Ascending aorta (tissue), 2 donors: ENCODE results near the gene KANK4. TPM values are rescaled to one million over a fixed set of nuclear protein-coding genes. Genes with fewer than 3 reads are reported as not detected.

Experiments
- DNase-seq, 2 donors: peaks; one replicate each; pipeline ENCODE4 v3.0.0-alpha.2; 2019; ENCODE audit warnings: low spot score in 2 of 2
- H3K27ac ChIP-seq, 2 donors: fragments of 200-600 bp; sonication (generic); one replicate each; pipeline ENCODE4 v1.5.1; 2016 to 2017; ENCODE audit warnings: mild to moderate bottlenecking in 1 of 2
- H3K27me3 ChIP-seq: fragments of 200-600 bp; sonication (generic); one replicate; pipeline ENCODE4 v1.5.1; 2017
- H3K36me3 ChIP-seq, 2 donors: fragments of 200-600 bp; sonication (generic); one replicate each; pipeline ENCODE4 v1.5.1; 2016
- H3K4me1 ChIP-seq, 2 donors: fragments of 200-600 bp; sonication (generic); one replicate each; pipeline ENCODE4 v1.5.1; 2016 to 2017; ENCODE audit warnings: mild to moderate bottlenecking in 1 of 2
- H3K4me3 ChIP-seq, 2 donors: fragments of 200-600 bp; sonication (generic); one replicate each; pipeline ENCODE4 v1.5.1; 2016 to 2017; ENCODE audit warnings: mild to moderate bottlenecking in 1 of 2
- H3K9me3 ChIP-seq, 2 donors: fragments of 200-600 bp; sonication (generic); one replicate each; pipeline ENCODE4 v1.5.1; 2016
- CTCF ChIP-seq, 3 experiments: fragments of 200-600 bp in 2 of 3; fragments of 450-650 bp in 1 of 3; sonication (generic) in 2 of 3; IDR thresholded peaks; one replicate each; pipeline ENCODE4 v1.5.1; 2016 to 2019; ENCODE audit warnings: antibody characterized with exemption in 3 of 3, mild to moderate bottlenecking in 1 of 3, moderate library complexity in 1 of 3
- intact Hi-C: fragments of 100-400 bp; cut with DNase I; formaldehyde crosslinking; loops from one replicate; pipeline ENCODE4 v1.15.1; 2023
- total RNA-seq: library from RNA; depleted of rRNA; stranded (reverse); fragments of >200 nt; gene quantifications from one replicate; pipeline ENCODE4 v1.1.0, GENCODE V29; 2016

The KANK4 gene
- total RNA-seq, 1 donor from 2014 or later, result not detected

DNA sequence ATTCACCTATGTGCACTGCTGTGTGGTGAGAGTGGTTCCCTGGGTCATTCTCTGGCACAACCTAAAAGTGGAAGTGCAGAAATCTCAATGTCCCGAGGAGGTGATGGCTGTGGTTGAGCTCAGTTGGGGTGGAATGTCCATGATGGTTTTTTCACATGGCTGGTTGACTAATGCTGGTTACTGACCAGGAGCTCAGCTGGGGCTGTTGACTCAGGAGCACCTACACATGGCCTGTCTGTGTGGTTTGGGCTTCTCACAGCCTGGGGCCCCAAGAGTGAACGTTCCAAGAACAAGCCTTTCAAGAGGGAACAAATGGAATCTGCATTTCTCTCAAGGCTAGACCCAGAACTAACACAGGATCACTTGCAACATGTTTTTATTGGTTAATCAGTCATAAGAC, 6.4 kb upstream of the KANK4 start:
- DNase-seq, result no peak
- Histone ChIP-seq H3K9me3 (no peaks in the 10 kb centered on the region), H3K27ac (no peak overlapping the region), H3K4me1 (no peaks in the 10 kb centered on the region), H3K27me3 (no peaks in the 10 kb centered on the region), H3K36me3 (no peaks in the 10 kb centered on the region), H3K4me3 (no peak overlapping the region)
- TF ChIP-seq CTCF (IDR thresholded peaks at IDR 0.05), result no peak
- intact Hi-C loops, result no loop called here

- no peaks in the 10 kb centered on the region for H3K9me3 ChIP-seq
- no peak for DNase-seq
- intact Hi-C loops, result no loop called here
- H3K4me3 ChIP-seq, result no peak overlapping the region
- no peaks in the 10 kb centered on the region for H3K4me1 ChIP-seq
- H3K36me3 ChIP-seq, result no peaks in the 10 kb centered on the region
- no peaks in the 10 kb centered on the region for H3K27me3 ChIP-seq
- no peak overlapping the region for H3K27ac ChIP-seq
- TF ChIP-seq CTCF (IDR thresholded peaks at IDR 0.05), result no peak
Measured at GRCh38 chr1:62325081-62325480, 5.8 kb upstream of the KANK4 start.

GRCh38 chr1:62321446-62321845, 2.2 kb upstream of the KANK4 start:
- DNase-seq, result no peak
- H3K27ac ChIP-seq, result peak overlapping the region in 1 of 2 donors; percentile 27
- H3K4me3 ChIP-seq, result no peak overlapping the region
- H3K36me3 ChIP-seq, result no peaks in the 10 kb centered on the region
- no peaks in the 10 kb centered on the region for H3K9me3 ChIP-seq
- no peak for TF ChIP-seq CTCF (IDR thresholded peaks at IDR 0.05)
- intact Hi-C loops, result no loop called here
- peaks cover 0 to 5% of the 10 kb centered on the region in 2 donors for H3K4me1 ChIP-seq
- H3K27me3 ChIP-seq, result no peaks in the 10 kb centered on the region

DNA sequence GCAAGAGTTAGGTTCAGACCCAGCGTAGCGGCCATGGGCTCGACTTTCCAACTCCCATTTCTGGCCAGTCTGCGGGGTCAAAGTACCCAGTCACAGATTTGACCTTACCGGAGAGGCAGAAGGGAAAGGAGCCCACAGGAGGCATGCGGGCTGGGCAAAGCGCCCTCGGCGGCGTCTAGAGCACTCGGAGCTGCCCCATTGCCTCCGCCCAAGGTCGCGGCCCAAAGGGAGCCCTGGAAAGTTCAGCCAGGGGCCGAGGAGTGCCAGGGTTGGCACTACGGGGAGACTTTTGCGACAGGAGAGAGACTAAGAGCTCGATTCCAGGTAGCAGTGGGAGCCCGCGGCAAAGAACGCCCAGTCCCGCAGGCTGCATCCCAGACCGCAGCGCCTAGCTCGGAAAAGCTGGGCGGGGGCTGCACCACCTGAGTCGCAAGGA, 896 bp downstream of the KANK4 start:
- DNase-seq, result no peak
- intact Hi-C loops, result no loop called here
- Histone ChIP-seq H3K4me1 (peaks cover 0 to 5% of the 10 kb centered on the region in 2 donors), H3K9me3 (no peaks in the 10 kb centered on the region), H3K27me3 (no peaks in the 10 kb centered on the region), H3K4me3 (peak overlapping the region; percentile 33 to 51), H3K36me3 (no peaks in the 10 kb centered on the region), H3K27ac (no peak overlapping the region)
- TF ChIP-seq CTCF (IDR thresholded peaks at IDR 0.05), result no peak

DNA sequence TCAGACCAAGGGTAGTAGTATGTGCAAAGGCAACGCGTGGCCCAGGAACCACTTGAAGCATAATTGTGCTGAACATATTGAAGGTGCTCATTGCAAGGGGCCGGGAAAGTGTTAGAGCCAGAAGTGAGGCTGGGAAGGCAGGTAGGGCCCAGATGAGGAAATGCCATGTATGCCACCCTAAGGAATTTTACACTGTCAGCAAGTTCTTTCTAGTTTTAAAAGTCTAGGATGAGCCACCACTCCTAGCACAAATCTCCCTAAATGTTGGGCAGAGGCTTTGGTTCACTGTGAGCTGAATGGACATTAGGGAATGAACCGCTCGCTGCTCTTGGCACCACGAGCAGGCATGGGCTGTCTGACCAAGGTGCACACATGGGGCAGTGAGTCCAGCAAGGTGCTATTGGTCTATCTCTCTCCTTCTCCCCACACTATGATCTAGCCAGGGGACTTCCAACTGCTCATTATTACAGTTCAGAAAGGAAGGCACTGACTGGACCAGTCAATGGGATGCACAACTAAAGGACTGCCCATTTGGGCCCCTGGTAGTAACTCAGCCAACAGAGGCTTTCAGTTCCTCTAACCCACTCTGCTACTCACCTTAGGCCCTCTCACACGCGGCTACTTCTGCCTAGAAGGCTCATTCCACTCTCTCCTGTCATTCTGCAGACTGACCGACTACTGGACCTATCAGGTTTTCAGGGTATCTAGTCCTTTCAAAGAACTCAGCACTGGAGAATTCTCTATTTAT, 2.0 kb downstream of the KANK4 start:
- no peak overlapping the region for H3K27ac ChIP-seq
- H3K36me3 ChIP-seq, result no peaks in the 10 kb centered on the region
- intact Hi-C loops, result no loop called here
- no peak for TF ChIP-seq CTCF (IDR thresholded peaks at IDR 0.05)
- no peaks in the 10 kb centered on the region for H3K9me3 ChIP-seq
- DNase-seq, result no peak
- H3K27me3 ChIP-seq, result no peaks in the 10 kb centered on the region
- peaks cover 0 to 5% of the 10 kb centered on the region in 2 donors for H3K4me1 ChIP-seq
- H3K4me3 ChIP-seq, result no peak overlapping the region
